H1 (cell line): ENCODE data around the gene BMF. TPM values are rescaled to one million over a fixed set of nuclear protein-coding genes. Genes with fewer than 3 reads are reported as not detected.
A peak's percentile ranks its signal among the peaks of the same experiment; 100 is the strongest.

Experiments
- CTCF ChIA-PET: fragments of 300-600 bp; sonication (Branson Sonifier 250); formaldehyde crosslinking; loops from one replicate; lab custom pipeline; 2021; ENCODE audit not compliant: partially characterized antibody; lab: Charles Lee
- POLR2A ChIA-PET: fragments of 300-600 bp; sonication (Branson Sonifier 250); formaldehyde crosslinking; loops from one replicate; lab custom pipeline; 2021; ENCODE audit warnings: inconsistent platforms; ENCODE audit not compliant: partially characterized antibody; lab: Charles Lee
- DNase-seq, 2 experiments: peaks; one replicate each; pipeline versions ENCODE4 v3.0.0 to v3.0.0-alpha.2; 2010 to 2022; ENCODE audit warnings: low spot score in 2 of 2, low read depth in 1 of 2, mixed read lengths in 1 of 2
- FAIRE-seq: peaks from 2 replicates; lab custom pipeline; 2011; peaks lifted over from hg19 to GRCh38; lab: Jason Lieb, UNC
- H2AFZ ChIP-seq: 2 replicates; pipeline ENCODE4 v1.8.1; 2012; ENCODE audit warnings: low read length, inconsistent platforms
- H2AK5ac ChIP-seq: 2 replicates; pipeline ENCODE4 v1.6.1; 2013; ENCODE audit warnings: low read depth, low read length
- H2BK120ac ChIP-seq: replicated peaks from 2 replicates; pipeline ENCODE3; 2013; ENCODE audit warnings: low read depth, low read length, inconsistent platforms
- H2BK12ac ChIP-seq: 2 replicates; pipeline ENCODE4 v1.6.1; 2013; ENCODE audit warnings: low read depth, low read length
- H2BK15ac ChIP-seq: 2 replicates; pipeline ENCODE4 v1.6.1; 2013; ENCODE audit warnings: low read length
- H2BK20ac ChIP-seq: 2 replicates; pipeline ENCODE4 v1.6.1; 2013; ENCODE audit warnings: low read length
- H2BK5ac ChIP-seq: 2 replicates; pipeline ENCODE4 v1.6.1; 2013; ENCODE audit warnings: low read depth, low read length
- H3K14ac ChIP-seq: 2 replicates; pipeline ENCODE4 v1.6.1; 2013; ENCODE audit warnings: inconsistent platforms; ENCODE audit not compliant: insufficient read length
- H3K18ac ChIP-seq: 2 replicates; pipeline ENCODE4 v1.6.1; 2013; ENCODE audit warnings: low read length; ENCODE audit errors: extremely low read depth
- H3K23ac ChIP-seq: 2 replicates; pipeline ENCODE4 v1.6.1; 2013; ENCODE audit warnings: inconsistent platforms; ENCODE audit not compliant: insufficient read length
- H3K23me2 ChIP-seq: 2 replicates; pipeline ENCODE4 v1.6.1; 2013; ENCODE audit warnings: low read depth, low read length
- H3K27ac ChIP-seq: 2 replicates; pipeline ENCODE4 v1.6.1; 2011; ENCODE audit warnings: low read depth, low read length, inconsistent platforms
- H3K27me3 ChIP-seq, 4 experiments: replicated peaks in 1 of 4; 1 replicate in 1 of 4; 2 replicates in 3 of 4; pipeline versions ENCODE4 v1.6.1 to v1.8.1; 2011 to 2013; ENCODE audit warnings: low read length in 3 of 4, mild to moderate bottlenecking in 3 of 4, inconsistent platforms in 2 of 4, mixed read lengths in 2 of 4, moderate library complexity in 1 of 4; ENCODE audit not compliant: control insufficient read depth in 3 of 4, insufficient read depth in 3 of 4; ENCODE audit errors: extremely low read depth in 1 of 4
- H3K36me3 ChIP-seq, 4 experiments: 2 replicates each; pipeline versions ENCODE4 v1.6.1 to v1.8.1; 2011 to 2013; ENCODE audit warnings: mild to moderate bottlenecking in 4 of 4, low read length in 3 of 4, moderate library complexity in 2 of 4, control low read depth in 1 of 4, inconsistent platforms in 1 of 4; ENCODE audit not compliant: insufficient read depth in 4 of 4, control insufficient read depth in 2 of 4
- H3K4ac ChIP-seq: replicated peaks from 2 replicates; pipeline ENCODE3; 2013; ENCODE audit warnings: low read length, low read depth, mixed read lengths, inconsistent platforms; ENCODE audit not compliant: insufficient read length
- H3K4me1 ChIP-seq, 4 experiments: replicated peaks in 1 of 4; 1 replicate in 1 of 4; 2 replicates in 3 of 4; pipeline versions ENCODE4 v1.6.1 to v1.8.1; 2011 to 2013; ENCODE audit warnings: low read length in 3 of 4, inconsistent platforms in 2 of 4, mixed read lengths in 1 of 4; ENCODE audit not compliant: insufficient read depth in 4 of 4, control insufficient read depth in 3 of 4
- H3K4me2 ChIP-seq, 2 experiments: 2 replicates each; pipeline versions ENCODE4 v1.6.1 to v1.8.1; 2011 to 2013; ENCODE audit warnings: low read depth in 2 of 2, low read length in 2 of 2, control low read depth in 1 of 2, inconsistent platforms in 1 of 2, mild to moderate bottlenecking in 1 of 2; ENCODE audit not compliant: insufficient read depth in 1 of 2
- H3K4me3 ChIP-seq, 4 experiments: fragments of 200-600, 300-600 bp in 1 of 4; sonication (generic), shearing (Covaris generic), sonication (Bioruptor Twin) in 1 of 4; 2 replicates each; pipeline versions ENCODE4 v1.5.1 to v1.8.1; 2011 to 2016; ENCODE audit warnings: low read length in 4 of 4, low read depth in 3 of 4, control low read depth in 2 of 4, inconsistent platforms in 2 of 4, mild to moderate bottlenecking in 2 of 4, mixed read lengths in 1 of 4, moderate library complexity in 1 of 4; ENCODE audit not compliant: insufficient read depth in 2 of 4; ENCODE audit errors: extremely low read depth in 1 of 4
- H3K56ac ChIP-seq: replicated peaks from 2 replicates; pipeline ENCODE3; 2013; ENCODE audit warnings: low read depth, mild to moderate bottlenecking, mixed read lengths, low read length, inconsistent platforms; ENCODE audit not compliant: insufficient read length
- H3K79me1 ChIP-seq: 2 replicates; pipeline ENCODE4 v1.6.1; 2013; ENCODE audit warnings: low read depth, low read length, control low read depth
- H3K79me2 ChIP-seq, 2 experiments: 2 replicates each; pipeline versions ENCODE4 v1.6.1 to v1.8.1; 2012 to 2013; ENCODE audit warnings: low read length in 2 of 2, mild to moderate bottlenecking in 2 of 2, inconsistent platforms in 1 of 2; ENCODE audit not compliant: insufficient read depth in 2 of 2, control insufficient read depth in 1 of 2
- H3K9ac ChIP-seq, 4 experiments: replicated peaks in 1 of 4; 1 replicate in 1 of 4; 2 replicates in 3 of 4; pipeline versions ENCODE4 v1.6.1 to v1.8.1; 2011 to 2013; ENCODE audit warnings: low read depth in 3 of 4, low read length in 3 of 4, control low read depth in 2 of 4, mild to moderate bottlenecking in 2 of 4, moderate library complexity in 2 of 4, inconsistent platforms in 1 of 4; ENCODE audit errors: extremely low read depth in 1 of 4
- H3K9me3 ChIP-seq, 2 experiments: 2 replicates each; pipeline versions ENCODE4 v1.6.1 to v1.8.1; 2012 to 2013; ENCODE audit warnings: mild to moderate bottlenecking in 2 of 2, moderate library complexity in 2 of 2, control low read depth in 1 of 2, inconsistent platforms in 1 of 2, low read depth in 1 of 2, low read length in 1 of 2, mixed read lengths in 1 of 2; ENCODE audit not compliant: insufficient read depth in 2 of 2
- H4K20me1 ChIP-seq, 2 experiments: replicated peaks in 1 of 2; 2 replicates each; pipeline versions ENCODE3 to v1.8.1; 2011 to 2013; ENCODE audit warnings: inconsistent platforms in 2 of 2, low read length in 2 of 2, mild to moderate bottlenecking in 1 of 2; ENCODE audit not compliant: insufficient read depth in 2 of 2, control insufficient read depth in 1 of 2
- H4K5ac ChIP-seq: 2 replicates; pipeline ENCODE4 v1.6.1; 2013; ENCODE audit warnings: low read length, low read depth, mixed read lengths, inconsistent platforms; ENCODE audit not compliant: insufficient read length
- H4K8ac ChIP-seq: 2 replicates; pipeline ENCODE4 v1.8.0; 2013; ENCODE audit warnings: mild to moderate bottlenecking, moderate library complexity, low read length, inconsistent platforms; ENCODE audit not compliant: insufficient read depth; ENCODE audit errors: extremely low read depth
- H4K91ac ChIP-seq: replicated peaks from 2 replicates; pipeline ENCODE3; 2013; ENCODE audit warnings: low read length, mixed read lengths, inconsistent platforms; ENCODE audit not compliant: insufficient read length
- ASH2L ChIP-seq: fragments of 200-600, 300-600 bp; sonication (generic); IDR thresholded peaks from one replicate; pipeline ENCODE4 v1.7.1; 2017; ENCODE audit warnings: low read length
- BCL11A ChIP-seq, 2 experiments: IDR thresholded peaks; one replicate each; pipeline ENCODE4 v1.6.1; 2011; ENCODE audit warnings: low read depth in 2 of 2, low read length in 2 of 2, mild to moderate bottlenecking in 2 of 2
- CBX5 ChIP-seq: fragments of 300-800, 300-1000 bp; sonication (generic); IDR thresholded peaks from 2 replicates; pipeline ENCODE4 v1.7.1; 2016; ENCODE audit warnings: antibody characterized with exemption, low read length, low read depth
- CTBP2 ChIP-seq: IDR thresholded peaks from 2 replicates; pipeline ENCODE4 v1.7.0; 2011; ENCODE audit warnings: borderline replicate concordance, mild to moderate bottlenecking, moderate library complexity, mixed read lengths, low read length; ENCODE audit not compliant: insufficient read depth, insufficient read length
- CTCF ChIP-seq, 3 experiments: IDR thresholded peaks; 1 replicate in 2 of 3; 2 replicates in 1 of 3; pipeline versions ENCODE4 v1.5.1 to v1.6.1; 2011; ENCODE audit warnings: low read length in 3 of 3, mild to moderate bottlenecking in 3 of 3, inconsistent platforms in 2 of 3, low read depth in 1 of 3, moderate library complexity in 1 of 3; ENCODE audit not compliant: insufficient read depth in 1 of 3; ENCODE audit errors: control extremely low read depth in 1 of 3
- JUN ChIP-seq: IDR thresholded peaks from 2 replicates; pipeline ENCODE4 v1.6.1; 2011; ENCODE audit warnings: low read depth, mild to moderate bottlenecking, improper control_type of control experiment, low read length
- RFX5 ChIP-seq: IDR thresholded peaks from 2 replicates; pipeline ENCODE4 v1.6.1; 2011; ENCODE audit warnings: low read depth, low read length, improper control_type of control experiment, borderline replicate concordance
- SIRT6 ChIP-seq: IDR thresholded peaks from one replicate; pipeline ENCODE4 v1.7.1; 2012; ENCODE audit warnings: low read length, inconsistent platforms
- SIX5 ChIP-seq: IDR thresholded peaks from 2 replicates; pipeline ENCODE4 v1.6.1; 2011; ENCODE audit warnings: mild to moderate bottlenecking, low read depth, low read length
- ZNF274 ChIP-seq: IDR thresholded peaks from 2 replicates; pipeline ENCODE4 v1.7.0; 2012; ENCODE audit warnings: low read length, borderline replicate concordance; ENCODE audit errors: extremely low read depth
- WGBS, 2 experiments: shearing (Covaris generic) in 1 of 2; methylation state at CpG; one replicate each; pipeline versions ENCODE4 v1.1.6 to v1.1.7; 2013 to 2015; ENCODE audit warnings: low lambda C conversion rate in 2 of 2, mixed read lengths in 2 of 2, inconsistent platforms in 1 of 2, low coverage in 1 of 2, missing lambda C conversion rate in 1 of 2; ENCODE audit not compliant: insufficient replicate concordance in 2 of 2, insufficient coverage in 1 of 2, insufficient read length in 1 of 2; ENCODE audit errors: extremely low coverage in 1 of 2, missing lambda C conversion rate in 1 of 2; 5-methylcytosine and 5-hydroxymethylcytosine counted together
- polyA plus RNA-seq, 7 experiments: library from polyadenylated mRNA; depleted of rRNA in 3 of 7; stranded (reverse) in 5 of 7; unstranded in 2 of 7; fragments of >200 nt in 5 of 7; fragments of 200-250 nt in 2 of 7; gene quantifications; 1 replicate in 5 of 7; 2 replicates in 1 of 7; 4 replicates in 1 of 7; pipeline versions ENCODE4 v1.2.1 to v1.2.3, GENCODE V29; 2011 to 2013; ENCODE audit warnings: missing spikeins in 2 of 7, mixed read lengths in 2 of 7
- total RNA-seq: library from RNA; stranded (reverse); fragmentation: NEBNext Ultra II Directional; extraction: Animal tissue kit (Norgen Biotek cat#: 25700); gene quantifications from 2 replicates; pipeline ENCODE4 v1.2.1, GENCODE V29; 2021

The BMF gene
- total and polyA plus RNA-seq, 2 of the 8 experiments (the other 6 are each of a cell fraction or from before 2014, with no cell fraction given): 21.2 to 24.2 TPM

GRCh38 chr15:40150163-40150925, 41.7 kb upstream of the BMF start:
- Histone ChIP-seq H3K4me2 (no peak overlapping the region), H3K14ac (no peak overlapping the region), H2BK12ac (peak overlapping the region; percentile 92; the same call in 1 of the 2 replicates), H3K79me2 (no peaks in the 10 kb centered on the region), H3K4ac (no peak overlapping the region), H2BK120ac (no peak overlapping the region), H2BK20ac (0 out of 2 replicates have a peak overlapping the region, but pooled peaks have one; percentile 77), H3K27me3 (no peaks in the 10 kb centered on the region), H4K8ac (no peak overlapping the region), H3K27ac (no peak overlapping the region), H2BK5ac (no peak overlapping the region), H3K9ac (no peak overlapping the region), H3K23me2 (no peaks in the 10 kb centered on the region), H2AFZ (peak overlapping the region; percentile 64), H3K36me3 (no peaks in the 10 kb centered on the region), H3K4me1 (peaks cover 0 to 6% (median 3%) of the 10 kb centered on the region in 4 experiments; a peak in 2 of 7 replicates), H3K56ac (no peak overlapping the region), H3K23ac (no peak overlapping the region), H2BK15ac (0 out of 2 replicates have a peak overlapping the region, but pooled peaks have one; percentile 5), H4K91ac (no peak overlapping the region), H3K79me1 (no peaks in the 10 kb centered on the region), H2AK5ac (no peak overlapping the region), H3K9me3 (no peaks in the 10 kb centered on the region), H4K20me1 (no peaks in the 10 kb centered on the region), H3K4me3 (no peak overlapping the region), H3K18ac (no peak overlapping the region), H4K5ac (no peak overlapping the region)
- ChIA-PET CTCF (interaction anchor here (1.1 kb wide), 1 partner anchor 47 kb away, joined by 7 read pairs; no protein-coding TSS in a partner anchor), POLR2A (interaction anchor here (0.7 kb wide), 1 partner anchor 104 kb away, joined by 3 read pairs; no protein-coding TSS in a partner anchor)
- DNase-seq (no peak), FAIRE-seq (no peak)
- 86% methylated on average over 9 of the region's 9 CpGs; no CpG with 5 or more reads in 1 of the 2 experiments for WGBS, 2 experiments
- TF ChIP-seq CTCF (IDR thresholded peaks at IDR 0.05; ENCODE audit: control extremely low read depth in 1 of 3, insufficient read depth in 1 of 3, low read depth in 1 of 3, low read length in 3 of 3): no peak
- TF ChIP-seq JUN: no peak
- TF ChIP-seq ZNF274: no peak
- no peak for TF ChIP-seq SIX5
- no peak for TF ChIP-seq RFX5
- no peak for TF ChIP-seq CBX5
- no peak for TF ChIP-seq SIRT6
- TF ChIP-seq CTBP2: no peak
- TF ChIP-seq ASH2L: no peak
- no peak for TF ChIP-seq BCL11A (IDR thresholded peaks at IDR 0.05; ENCODE audit: low read depth in 2 of 2, low read length in 2 of 2)
